GM12878 (cell line): Measurements from ENCODE around the gene ITPR3. TPM values are rescaled to one million over a fixed set of nuclear protein-coding genes. Genes with fewer than 3 reads are reported as not detected.

ENCODE experiments used
- ATAC-seq: fragments of 200-7000 bp; cut with Tn5 transposase; 3 replicates; pipeline ENCODE4 v1.9.1; 2020; ENCODE audit warnings: mild to moderate bottlenecking, moderate library complexity
- BruUV-seq: library from RNA; stranded (reverse); fragments of 400-500 nt; replicated peaks from 2 replicates; lab custom pipeline; 2021; lab: Mats Ljungman, UMichigan
- CTCF ChIA-PET: fragments of 300-600 bp; sonication (Branson Sonifier 250); formaldehyde crosslinking; extraction: SDS; loops from one replicate; lab custom pipeline; 2021; ENCODE audit warnings: inconsistent platforms; lab: Yijun Ruan, JAX
- POLR2A ChIA-PET: fragments of 350-600 bp; formaldehyde crosslinking; extraction: SDS; loops from one replicate; lab custom pipeline; 2021; ENCODE audit warnings: inconsistent platforms; lab: Charles Lee
- RAD21 ChIA-PET: fragments of 300-600 bp; sonication (Branson Sonifier 250); formaldehyde crosslinking; loops from one replicate; lab custom pipeline; 2023; ENCODE audit warnings: antibody characterized with exemption; ENCODE audit not compliant: unreplicated experiment; lab: Charles Lee
- SMC1A ChIA-PET: fragments of 300-600 bp; sonication (Branson Sonifier 250); formaldehyde crosslinking; loops from one replicate; lab custom pipeline; 2023; ENCODE audit not compliant: unreplicated experiment, uncharacterized antibody; lab: Charles Lee
- DNase-seq: peaks from one replicate; pipeline ENCODE4 v3.0.0-alpha.2; 2011; ENCODE audit warnings: low read depth, low spot score
- FAIRE-seq: peaks from 3 replicates; lab custom pipeline; 2011; peaks lifted over from hg19 to GRCh38; lab: Jason Lieb, UNC
- H2AFZ ChIP-seq: 2 replicates; pipeline ENCODE4 v1.6.0; 2011; ENCODE audit warnings: low read depth, low read length, control low read depth; ENCODE audit not compliant: control insufficient read depth
- H3K27ac ChIP-seq: 2 replicates; pipeline ENCODE4 v1.5.1; 2011; ENCODE audit warnings: control low read depth; ENCODE audit not compliant: control insufficient read depth, insufficient read depth
- H3K27me3 ChIP-seq, 2 experiments: replicated peaks in 1 of 2; 2 replicates each; pipeline versions ENCODE4 v1.6.0 to v1.6.1; 2011; ENCODE audit warnings: low read length in 1 of 2; ENCODE audit not compliant: control insufficient read depth in 2 of 2, insufficient read depth in 2 of 2
- H3K36me3 ChIP-seq, 2 experiments: 2 replicates each; pipeline ENCODE4 v1.5.1; 2011; ENCODE audit warnings: low read length in 1 of 2; ENCODE audit not compliant: control insufficient read depth in 2 of 2, insufficient read depth in 2 of 2
- H3K4me1 ChIP-seq: 2 replicates; pipeline ENCODE4 v1.6.1; 2011; ENCODE audit warnings: mild to moderate bottlenecking, low read length, moderate library complexity, mixed read lengths; ENCODE audit not compliant: control insufficient read depth, insufficient read depth
- H3K4me2 ChIP-seq: 2 replicates; pipeline ENCODE4 v1.6.0; 2011; ENCODE audit warnings: control low read depth; ENCODE audit not compliant: control insufficient read depth, insufficient read depth
- H3K4me3 ChIP-seq: fragments of 200-600 bp; sonication (generic); 2 replicates; pipeline ENCODE4 v1.5.1; 2016
- H3K79me2 ChIP-seq: 2 replicates; pipeline ENCODE4 v1.6.0; 2011; ENCODE audit warnings: low read length; ENCODE audit not compliant: control insufficient read depth, insufficient read depth
- H3K9ac ChIP-seq: 2 replicates; pipeline ENCODE4 v1.8.0; 2011; ENCODE audit warnings: low read length, control low read depth, mixed read lengths; ENCODE audit not compliant: control insufficient read depth, insufficient read depth
- H3K9me3 ChIP-seq: replicated peaks from 3 replicates; pipeline ENCODE4 v1.5.1; 2011; ENCODE audit warnings: mild to moderate bottlenecking, low read length; ENCODE audit not compliant: control insufficient read depth, insufficient read depth
- H4K20me1 ChIP-seq: 2 replicates; pipeline ENCODE4 v1.6.0; 2011; ENCODE audit not compliant: control insufficient read depth, insufficient read depth
- EED ChIP-seq: sonication (generic); IDR thresholded peaks from 2 replicates; pipeline ENCODE4 v1.6.1; 2016; ENCODE audit warnings: antibody characterized with exemption, low read depth
- ESRRA ChIP-seq: IDR thresholded peaks from 2 replicates; pipeline ENCODE4 v1.6.1; 2012; ENCODE audit warnings: mild to moderate bottlenecking, low read length, improper control_type of control experiment
- HSF1 ChIP-seq: fragments of 150-350 bp; IDR thresholded peaks from 2 replicates; pipeline ENCODE4 v1.6.1; 2014; ENCODE audit warnings: mild to moderate bottlenecking, low read depth, low read length
- KLF5 ChIP-seq: fragments of 450-650 bp; IDR thresholded peaks from 2 replicates; pipeline ENCODE4 v1.6.1; 2014; ENCODE audit warnings: mild to moderate bottlenecking; ENCODE audit not compliant: partially characterized antibody
- RCOR1 ChIP-seq: conservative IDR thresholded peaks from 2 replicates; pipeline ENCODE4 v1.6.1; 2012; ENCODE audit warnings: low read depth, low read length, improper control_type of control experiment
- ZBED1 ChIP-seq: IDR thresholded peaks from 2 replicates; pipeline ENCODE4 v1.6.1; 2016; ENCODE audit warnings: borderline replicate concordance
- WGBS: methylation state at CpG from one replicate; pipeline ENCODE4 v1.1.6; 2016; ENCODE audit warnings: low lambda C conversion rate; ENCODE audit not compliant: insufficient replicate concordance, insufficient coverage; ENCODE audit errors: missing lambda C conversion rate; 5-methylcytosine and 5-hydroxymethylcytosine counted together
- in situ Hi-C: fragments of 300-500 bp; cut with MboI; formaldehyde crosslinking; loops from 9 replicates; pipeline ENCODE4 v1.14.3; 2018; ENCODE audit warnings: mixed read lengths
- intact Hi-C: fragments of 100-400 bp; cut with micrococcal nuclease; formaldehyde crosslinking; loops from one replicate; pipeline ENCODE4 v1.14.2; 2022; ENCODE audit not compliant: unreplicated experiment
- polyA plus RNA-seq, 11 experiments: library from polyadenylated mRNA; depleted of rRNA in 4 of 11; unstranded in 6 of 11; stranded (reverse) in 5 of 11; fragments of >200 nt; fragmentation: Nextera tagmentation in 4 of 11; fragmentation: Illumina TruSeq in 1 of 11; extraction: Ambion mirVana in 4 of 11; extraction: Trizol in 1 of 11; gene quantifications; 1 replicate in 1 of 11; 2 replicates in 10 of 11; pipeline versions ENCODE4 v1.2.1 to v1.2.3, GENCODE V29; 2011 to 2016; ENCODE audit warnings: inconsistent platforms in 2 of 11, missing spikeins in 2 of 11, low read depth in 1 of 11
- total RNA-seq, 4 experiments: library from RNA; depleted of rRNA in 3 of 4; stranded (reverse); fragments of >200 nt in 3 of 4; fragmentation: Illumina TruSeq in 1 of 4; extraction: Trizol in 1 of 4; gene quantifications; 2 replicates each; pipeline versions ENCODE4 v1.2.1 to v1.2.3, GENCODE V29; 2013 to 2021
- TF ChIP-seq, protein P1 (sequence below): fragments of 450-650 bp; IDR thresholded peaks from 2 replicates; pipeline ENCODE4 v1.6.1; 2017; ENCODE audit warnings: mild to moderate bottlenecking, low read depth, inconsistent platforms; ENCODE audit not compliant: poor library complexity, severe bottlenecking
- TF ChIP-seq, protein P2 (sequence below): fragments of 450-650 bp; IDR thresholded peaks from 2 replicates; pipeline ENCODE4 v1.6.1; 2017; ENCODE audit warnings: mild to moderate bottlenecking, moderate library complexity

The ITPR3 gene
- total and polyA plus RNA-seq, 10 of the 15 experiments (the other 5 are each of a cell fraction or from before 2014, with no cell fraction given) = 0.32 to 34.0 (median 11.9) TPM

- no TSS peak for BruUV-seq
- H3K27me3 ChIP-seq = no peaks in the 10 kb centered on the region
- no peaks in the 10 kb centered on the region for H3K79me2 ChIP-seq
- SMC1A ChIA-PET = interaction anchor here (1.4 kb wide), 1 partner anchor 17 kb away, joined by 3 read pairs; the partner anchor contains the start of gene UQCC2
- ATAC-seq (no peak; the same call in 2 of the 3 replicates), DNase-seq (no peak), FAIRE-seq (no peak)
- H3K9me3 ChIP-seq = no peaks in the 10 kb centered on the region
- no peak for TF ChIP-seq ESRRA
- TF ChIP-seq HSF1 = no peak
- TF ChIP-seq, protein P1, sequence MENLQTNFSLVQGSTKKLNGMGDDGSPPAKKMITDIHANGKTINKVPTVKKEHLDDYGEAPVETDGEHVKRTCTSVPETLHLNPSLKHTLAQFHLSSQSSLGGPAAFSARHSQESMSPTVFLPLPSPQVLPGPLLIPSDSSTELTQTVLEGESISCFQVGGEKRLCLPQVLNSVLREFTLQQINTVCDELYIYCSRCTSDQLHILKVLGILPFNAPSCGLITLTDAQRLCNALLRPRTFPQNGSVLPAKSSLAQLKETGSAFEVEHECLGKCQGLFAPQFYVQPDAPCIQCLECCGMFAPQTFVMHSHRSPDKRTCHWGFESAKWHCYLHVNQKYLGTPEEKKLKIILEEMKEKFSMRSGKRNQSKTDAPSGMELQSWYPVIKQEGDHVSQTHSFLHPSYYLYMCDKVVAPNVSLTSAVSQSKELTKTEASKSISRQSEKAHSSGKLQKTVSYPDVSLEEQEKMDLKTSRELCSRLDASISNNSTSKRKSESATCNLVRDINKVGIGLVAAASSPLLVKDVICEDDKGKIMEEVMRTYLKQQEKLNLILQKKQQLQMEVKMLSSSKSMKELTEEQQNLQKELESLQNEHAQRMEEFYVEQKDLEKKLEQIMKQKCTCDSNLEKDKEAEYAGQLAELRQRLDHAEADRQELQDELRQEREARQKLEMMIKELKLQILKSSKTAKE = no peak
- no peak for TF ChIP-seq RCOR1
- TF ChIP-seq KLF5 = no peak
- TF ChIP-seq ZBED1 = no peak
- no peak for TF ChIP-seq EED
- TF ChIP-seq, protein P2, sequence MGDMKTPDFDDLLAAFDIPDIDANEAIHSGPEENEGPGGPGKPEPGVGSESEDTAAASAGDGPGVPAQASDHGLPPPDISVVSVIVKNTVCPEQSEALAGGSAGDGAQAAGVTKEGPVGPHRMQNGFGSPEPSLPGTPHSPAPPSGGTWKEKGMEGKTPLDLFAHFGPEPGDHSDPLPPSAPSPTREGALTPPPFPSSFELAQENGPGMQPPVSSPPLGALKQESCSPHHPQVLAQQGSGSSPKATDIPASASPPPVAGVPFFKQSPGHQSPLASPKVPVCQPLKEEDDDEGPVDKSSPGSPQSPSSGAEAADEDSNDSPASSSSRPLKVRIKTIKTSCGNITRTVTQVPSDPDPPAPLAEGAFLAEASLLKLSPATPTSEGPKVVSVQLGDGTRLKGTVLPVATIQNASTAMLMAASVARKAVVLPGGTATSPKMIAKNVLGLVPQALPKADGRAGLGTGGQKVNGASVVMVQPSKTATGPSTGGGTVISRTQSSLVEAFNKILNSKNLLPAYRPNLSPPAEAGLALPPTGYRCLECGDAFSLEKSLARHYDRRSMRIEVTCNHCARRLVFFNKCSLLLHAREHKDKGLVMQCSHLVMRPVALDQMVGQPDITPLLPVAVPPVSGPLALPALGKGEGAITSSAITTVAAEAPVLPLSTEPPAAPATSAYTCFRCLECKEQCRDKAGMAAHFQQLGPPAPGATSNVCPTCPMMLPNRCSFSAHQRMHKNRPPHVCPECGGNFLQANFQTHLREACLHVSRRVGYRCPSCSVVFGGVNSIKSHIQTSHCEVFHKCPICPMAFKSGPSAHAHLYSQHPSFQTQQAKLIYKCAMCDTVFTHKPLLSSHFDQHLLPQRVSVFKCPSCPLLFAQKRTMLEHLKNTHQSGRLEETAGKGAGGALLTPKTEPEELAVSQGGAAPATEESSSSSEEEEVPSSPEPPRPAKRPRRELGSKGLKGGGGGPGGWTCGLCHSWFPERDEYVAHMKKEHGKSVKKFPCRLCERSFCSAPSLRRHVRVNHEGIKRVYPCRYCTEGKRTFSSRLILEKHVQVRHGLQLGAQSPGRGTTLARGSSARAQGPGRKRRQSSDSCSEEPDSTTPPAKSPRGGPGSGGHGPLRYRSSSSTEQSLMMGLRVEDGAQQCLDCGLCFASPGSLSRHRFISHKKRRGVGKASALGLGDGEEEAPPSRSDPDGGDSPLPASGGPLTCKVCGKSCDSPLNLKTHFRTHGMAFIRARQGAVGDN = no peak
- no peaks in the 10 kb centered on the region for H4K20me1 ChIP-seq
- RAD21 ChIA-PET = interaction anchor here (1.3 kb wide), 1 partner anchor 103 kb away, joined by 3 read pairs; no protein-coding TSS in a partner anchor
- peaks cover 28 to 45% of the 10 kb centered on the region in 2 experiments for H3K36me3 ChIP-seq
- H3K4me3 ChIP-seq = no peak overlapping the region
- H3K27ac ChIP-seq = no peak overlapping the region
- no peak overlapping the region for H3K4me2 ChIP-seq
- no peak overlapping the region for H2AFZ ChIP-seq
- WGBS = 57% methylated on average over 28 of the region's 28 CpGs
- POLR2A ChIA-PET = interaction anchor here (0.6 kb wide), 1 partner anchor 259 kb away, joined by 3 read pairs; no protein-coding TSS in a partner anchor
- H3K4me1 ChIP-seq = peaks cover 29% of the 10 kb centered on the region
- CTCF ChIA-PET = interaction anchor here (0.7 to 2.4 kb wide), 4 partner anchors 9 to 119 kb away, joined by 3 to 6 read pairs (median 4); no protein-coding TSS in a partner anchor
- H3K9ac ChIP-seq = no peak overlapping the region
- intact Hi-C loops = no loop called here
- in situ Hi-C loops = no loop called here
These were observed 72.3 kb downstream of the ITPR3 start for GRCh38 chr6:33693186-33694105.
